ENCODE measurements around the gene POTED. TPM values are rescaled to one million over a fixed set of nuclear protein-coding genes. Genes with fewer than 3 reads are reported as not detected.
"Not testable (repeated sequence)": the region's sequence is repeated elsewhere in the genome, so short reads cannot be mapped to it uniquely, and the experiment has no call there.

Gene POTED
- total RNA-seq, result not detected in 2 replicates

- DNase-seq (ENCODE audit: extremely low read depth, low read depth, low spot score), result not testable (repeated sequence)
Observed at GRCh38 chr21:13609477-13609876, at the start of gene POTED. Gene POTED, plus strand, starts transcription at chr21:13609777. Its CDS starts 452 bp downstream, at chr21:13610229.

GRCh38 chr21:13650101-13650500 lies 40.5 kb downstream of the POTED start:
- DNase-seq (ENCODE audit: extremely low read depth, low read depth, low spot score), result not testable (repeated sequence)

DNA sequence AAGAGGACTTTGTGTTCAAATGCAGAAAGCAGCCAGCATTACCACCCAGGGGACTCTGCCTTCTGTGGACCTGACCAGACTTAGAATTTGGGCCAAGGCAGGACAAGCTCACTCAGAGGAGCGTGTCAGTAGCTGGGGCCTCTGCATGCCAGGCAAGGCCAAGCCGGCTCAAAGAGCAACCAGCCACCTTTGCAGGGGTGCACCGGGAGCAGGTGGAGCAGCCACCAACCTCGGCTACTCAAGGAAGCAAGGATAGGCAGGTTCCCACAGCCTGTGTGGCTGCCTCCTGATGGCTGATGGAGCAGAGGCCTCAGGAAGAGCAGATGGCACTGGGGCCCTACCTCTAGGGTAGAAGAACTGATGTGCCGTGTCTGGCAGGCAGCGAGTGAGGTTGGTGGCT lies 42.2 kb downstream of the POTED start:
- DNase-seq (ENCODE audit: extremely low read depth, low read depth, low spot score), result not testable (repeated sequence)
